Erythroblast (primary cell): ENCODE measurements around the gene DNAJC8.

ENCODE experiments used
- GATA1 ChIP-seq: IDR thresholded peaks from 2 replicates; pipeline ENCODE4 v1.6.1; 2011; ENCODE audit warnings: low read depth, mild to moderate bottlenecking, control low read depth, low read length, moderate library complexity
- POLR2A ChIP-seq: IDR thresholded peaks from 2 replicates; pipeline ENCODE4 v1.6.1; 2011; ENCODE audit warnings: mild to moderate bottlenecking, low read length

DNA sequence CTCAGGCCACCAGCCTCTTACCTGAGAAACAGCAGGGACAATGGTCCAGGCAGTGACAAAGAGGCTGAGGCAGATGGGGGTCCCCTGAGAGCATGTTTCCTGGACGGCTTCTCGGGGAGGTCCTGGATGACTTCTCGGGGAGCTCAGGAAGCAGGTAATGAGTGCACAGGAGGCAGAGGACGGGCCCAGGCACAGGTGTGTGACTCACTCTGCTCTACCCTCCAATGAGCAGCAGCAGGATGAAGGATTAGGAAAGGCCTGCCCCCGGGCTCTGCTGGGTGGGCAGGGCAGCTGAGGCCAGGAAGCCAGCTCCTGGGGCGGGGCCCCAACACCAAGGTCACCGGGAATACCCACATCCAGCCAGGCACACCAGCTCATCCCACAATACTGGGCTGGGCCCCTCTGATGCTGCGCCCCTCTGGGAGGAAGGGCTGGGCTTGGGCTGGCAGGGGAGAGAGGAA is 39.1 kb downstream of the DNAJC8 start:
- TF ChIP-seq POLR2A, result no peak
- TF ChIP-seq GATA1, result no peak
